WTC11 (cell line): ENCODE data around the gene NOC2L. TPM values are rescaled to one million over a fixed set of nuclear protein-coding genes. Genes with fewer than 3 reads are reported as not detected.

Experiments used
- ATAC-seq: fragments of 200-7000 bp; cut with Tn5 transposase; 2 replicates; pipeline ENCODE4 v1.10.0; 2021; ENCODE audit warnings: mild to moderate bottlenecking, moderate library complexity
- CTCF ChIA-PET: fragments of 300-600 bp; sonication (Branson Sonifier 250); formaldehyde crosslinking; loops from one replicate; lab custom pipeline; 2021; ENCODE audit warnings: antibody characterized with exemption; lab: Charles Lee
- POLR2A ChIA-PET: fragments of 350-600 bp; sonication (Branson Sonifier 250); formaldehyde crosslinking; loops from one replicate; lab custom pipeline; 2021; ENCODE audit warnings: antibody characterized with exemption; lab: Charles Lee
- DNase-seq: peaks from one replicate; pipeline ENCODE4 v3.0.0; 2021; ENCODE audit warnings: low spot score
- H3K27ac Mint-ChIP-seq: 2 replicates; pipeline ENCODE4 v1.8.0; 2021; ENCODE audit warnings: mixed read lengths
- H3K27me3 Mint-ChIP-seq: 2 replicates; pipeline ENCODE4 v1.8.0; 2021; ENCODE audit warnings: low read depth, mild to moderate bottlenecking, moderate library complexity, mixed read lengths
- H3K36me3 Mint-ChIP-seq: 2 replicates; pipeline ENCODE4 v1.8.0; 2021; ENCODE audit warnings: mixed read lengths
- H3K4me1 Mint-ChIP-seq: 2 replicates; pipeline ENCODE4 v1.8.0; 2022; ENCODE audit warnings: mixed read lengths
- H3K4me3 Mint-ChIP-seq: 2 replicates; pipeline ENCODE4 v1.8.0; 2021; ENCODE audit warnings: mild to moderate bottlenecking, moderate library complexity, mixed read lengths
- H3K9me3 Mint-ChIP-seq: 2 replicates; pipeline ENCODE4 v1.8.0; 2021; ENCODE audit warnings: mixed read lengths
- ATF1 ChIP-seq: sonication (generic); formaldehyde crosslinking; IDR thresholded peaks from 2 replicates; pipeline ENCODE4 v1.8.1; 2023; ENCODE audit warnings: mild to moderate bottlenecking, moderate library complexity, missing genetic modification reagents
- ATF2 ChIP-seq: sonication (generic); formaldehyde crosslinking; IDR thresholded peaks from 2 replicates; pipeline ENCODE4 v1.8.1; 2022; ENCODE audit warnings: low read depth, missing genetic modification reagents, borderline replicate concordance
- ATF3 ChIP-seq: sonication (generic); formaldehyde crosslinking; conservative IDR thresholded peaks from 2 replicates; pipeline ENCODE4 v1.8.1; 2022; ENCODE audit warnings: mild to moderate bottlenecking, missing genetic modification reagents
- CBFB ChIP-seq: sonication (generic); formaldehyde crosslinking; IDR thresholded peaks from 2 replicates; pipeline ENCODE4 v1.8.1; 2022; ENCODE audit warnings: mild to moderate bottlenecking, low read depth, missing genetic modification reagents
- CREB1 ChIP-seq: sonication (generic); formaldehyde crosslinking; IDR thresholded peaks from 2 replicates; pipeline ENCODE4 v1.8.0; 2023; ENCODE audit warnings: mild to moderate bottlenecking, missing genetic modification reagents
- CREM ChIP-seq: sonication (generic); formaldehyde crosslinking; IDR thresholded peaks from 2 replicates; pipeline ENCODE4 v1.8.1; 2022; ENCODE audit warnings: mild to moderate bottlenecking, missing genetic modification reagents, moderate library complexity
- IRF1 ChIP-seq: sonication (generic); formaldehyde crosslinking; IDR thresholded peaks from 2 replicates; pipeline ENCODE4 v1.8.0; 2023; ENCODE audit warnings: missing genetic modification reagents
- MXD4 ChIP-seq: fragments of 250-450 bp; sonication (Bioruptor Pico); IDR thresholded peaks from 2 replicates; pipeline ENCODE4 v1.8.0; 2021; ENCODE audit warnings: mild to moderate bottlenecking, moderate library complexity, borderline replicate concordance
- MYBL2 ChIP-seq: sonication (generic); formaldehyde crosslinking; IDR thresholded peaks from 2 replicates; pipeline ENCODE4 v1.8.1; 2023; ENCODE audit warnings: mild to moderate bottlenecking, moderate library complexity, missing genetic modification reagents
- NR1H2 ChIP-seq: sonication (generic); formaldehyde crosslinking; IDR thresholded peaks from 2 replicates; pipeline ENCODE4 v1.9.0; 2021; ENCODE audit warnings: mild to moderate bottlenecking, moderate library complexity, missing genetic modification reagents
- SMAD4 ChIP-seq: sonication (generic); formaldehyde crosslinking; IDR thresholded peaks from 2 replicates; pipeline ENCODE4 v1.8.0; 2022; ENCODE audit warnings: mild to moderate bottlenecking, missing genetic modification reagents
- TCF7 ChIP-seq: sonication (generic); formaldehyde crosslinking; IDR thresholded peaks from 2 replicates; pipeline ENCODE4 v1.8.0; 2022; ENCODE audit warnings: mild to moderate bottlenecking, low read depth, missing genetic modification reagents, moderate library complexity
- ZNF121 ChIP-seq: sonication (generic); formaldehyde crosslinking; IDR thresholded peaks from 2 replicates; pipeline ENCODE4 v1.8.0; 2023; ENCODE audit warnings: missing genetic modification reagents
- ZNF423 ChIP-seq: fragments of 250-450 bp; sonication (Bioruptor Pico); IDR thresholded peaks from 2 replicates; pipeline ENCODE4 v2.1.2; 2022; ENCODE audit warnings: mild to moderate bottlenecking, moderate library complexity
- total RNA-seq: library from RNA; stranded (reverse); gene quantifications from 3 replicates; pipeline ENCODE4 v1.2.3, GENCODE V29; 2021
- TF ChIP-seq, protein P1 (sequence below): fragments of 250-450 bp; sonication (Bioruptor Pico); IDR thresholded peaks from 2 replicates; pipeline ENCODE4 v1.9.0; 2021; ENCODE audit warnings: mild to moderate bottlenecking
- TF ChIP-seq, protein P2 (sequence below): sonication (generic); formaldehyde crosslinking; IDR thresholded peaks from 2 replicates; pipeline ENCODE4 v1.8.1; 2023; ENCODE audit warnings: mild to moderate bottlenecking, missing genetic modification reagents, borderline replicate concordance
- TF ChIP-seq, protein P3 (sequence below): sonication (generic); formaldehyde crosslinking; IDR thresholded peaks from 2 replicates; pipeline ENCODE4 v1.8.1; 2022; ENCODE audit warnings: low read depth, mild to moderate bottlenecking, moderate library complexity, missing genetic modification reagents, borderline replicate concordance
- TF ChIP-seq, protein P4 (sequence below): sonication (generic); formaldehyde crosslinking; IDR thresholded peaks from 2 replicates; pipeline ENCODE4 v1.8.0; 2022; ENCODE audit warnings: mild to moderate bottlenecking, missing genetic modification reagents
- TF ChIP-seq, protein P5 (sequence below): sonication (generic); formaldehyde crosslinking; IDR thresholded peaks from 2 replicates; pipeline ENCODE4 v1.8.1; 2023; ENCODE audit warnings: mild to moderate bottlenecking, missing genetic modification reagents, moderate library complexity
- TF ChIP-seq, protein P6 (sequence below): sonication (generic); formaldehyde crosslinking; IDR thresholded peaks from 2 replicates; pipeline ENCODE4 v1.8.1; 2023; ENCODE audit warnings: mild to moderate bottlenecking, moderate library complexity, missing genetic modification reagents

The NOC2L gene
- total RNA-seq, 1 experiment from 2014 or later: 182 TPM

DNA sequence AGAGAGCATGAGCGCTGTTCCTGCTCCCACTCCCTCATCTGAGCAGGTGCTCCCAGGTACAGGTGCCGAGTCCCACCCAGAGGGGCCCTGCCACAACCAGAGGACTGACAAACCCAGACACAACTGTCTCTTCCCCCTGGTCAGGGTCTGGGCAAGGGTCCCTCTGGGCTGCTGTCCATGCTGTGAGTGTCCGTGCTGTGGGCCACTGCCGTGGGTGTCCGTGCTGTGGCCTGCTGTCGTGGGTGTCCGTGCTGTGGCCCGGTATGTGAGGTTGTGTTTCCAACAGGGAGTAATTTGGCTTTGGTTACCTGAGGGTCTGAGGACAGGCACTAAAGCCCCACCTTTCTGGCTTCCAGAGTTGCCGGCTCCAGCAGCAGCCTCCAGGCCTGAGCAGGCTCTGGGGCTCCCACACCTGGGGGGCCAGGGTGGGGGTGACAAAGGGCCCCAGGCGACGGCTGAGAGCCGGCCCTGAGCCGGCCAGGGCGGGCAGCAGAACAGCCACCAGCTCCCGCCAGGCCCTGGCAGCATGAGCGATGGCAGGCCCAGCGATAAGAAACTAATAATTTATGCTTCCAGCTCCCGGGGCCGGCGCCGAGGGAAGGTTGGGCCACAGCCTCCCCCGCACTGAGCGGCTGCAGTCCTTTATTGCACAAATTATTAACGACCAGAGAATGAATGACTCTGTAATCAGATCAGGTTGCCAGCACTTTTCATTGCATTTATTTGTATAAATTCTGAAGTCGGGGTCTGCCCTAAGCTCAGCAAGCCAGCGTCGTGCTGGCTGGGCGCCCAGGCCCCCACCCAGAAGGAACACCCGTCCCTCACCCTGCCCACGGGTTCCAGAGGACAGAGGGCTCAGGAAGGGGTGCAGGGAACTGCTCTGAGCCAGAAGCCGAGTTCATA lies 42.6 kb downstream of the NOC2L start (continued):
- TF ChIP-seq, protein P1, sequence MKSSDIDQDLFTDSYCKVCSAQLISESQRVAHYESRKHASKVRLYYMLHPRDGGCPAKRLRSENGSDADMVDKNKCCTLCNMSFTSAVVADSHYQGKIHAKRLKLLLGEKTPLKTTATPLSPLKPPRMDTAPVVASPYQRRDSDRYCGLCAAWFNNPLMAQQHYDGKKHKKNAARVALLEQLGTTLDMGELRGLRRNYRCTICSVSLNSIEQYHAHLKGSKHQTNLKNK (CRISPR knock-in tag): no peak
- TF ChIP-seq, protein P2, sequence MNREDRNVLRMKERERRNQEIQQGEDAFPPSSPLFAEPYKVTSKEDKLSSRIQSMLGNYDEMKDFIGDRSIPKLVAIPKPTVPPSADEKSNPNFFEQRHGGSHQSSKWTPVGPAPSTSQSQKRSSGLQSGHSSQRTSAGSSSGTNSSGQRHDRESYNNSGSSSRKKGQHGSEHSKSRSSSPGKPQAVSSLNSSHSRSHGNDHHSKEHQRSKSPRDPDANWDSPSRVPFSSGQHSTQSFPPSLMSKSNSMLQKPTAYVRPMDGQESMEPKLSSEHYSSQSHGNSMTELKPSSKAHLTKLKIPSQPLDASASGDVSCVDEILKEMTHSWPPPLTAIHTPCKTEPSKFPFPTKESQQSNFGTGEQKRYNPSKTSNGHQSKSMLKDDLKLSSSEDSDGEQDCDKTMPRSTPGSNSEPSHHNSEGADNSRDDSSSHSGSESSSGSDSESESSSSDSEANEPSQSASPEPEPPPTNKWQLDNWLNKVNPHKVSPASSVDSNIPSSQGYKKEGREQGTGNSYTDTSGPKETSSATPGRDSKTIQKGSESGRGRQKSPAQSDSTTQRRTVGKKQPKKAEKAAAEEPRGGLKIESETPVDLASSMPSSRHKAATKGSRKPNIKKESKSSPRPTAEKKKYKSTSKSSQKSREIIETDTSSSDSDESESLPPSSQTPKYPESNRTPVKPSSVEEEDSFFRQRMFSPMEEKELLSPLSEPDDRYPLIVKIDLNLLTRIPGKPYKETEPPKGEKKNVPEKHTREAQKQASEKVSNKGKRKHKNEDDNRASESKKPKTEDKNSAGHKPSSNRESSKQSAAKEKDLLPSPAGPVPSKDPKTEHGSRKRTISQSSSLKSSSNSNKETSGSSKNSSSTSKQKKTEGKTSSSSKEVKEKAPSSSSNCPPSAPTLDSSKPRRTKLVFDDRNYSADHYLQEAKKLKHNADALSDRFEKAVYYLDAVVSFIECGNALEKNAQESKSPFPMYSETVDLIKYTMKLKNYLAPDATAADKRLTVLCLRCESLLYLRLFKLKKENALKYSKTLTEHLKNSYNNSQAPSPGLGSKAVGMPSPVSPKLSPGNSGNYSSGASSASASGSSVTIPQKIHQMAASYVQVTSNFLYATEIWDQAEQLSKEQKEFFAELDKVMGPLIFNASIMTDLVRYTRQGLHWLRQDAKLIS (CRISPR knock-in tag): no peak
- TF ChIP-seq SMAD4 (CRISPR knock-in tag) (no peak), MXD4 (no peak), ATF2 (CRISPR knock-in tag) (no peak)
- TF ChIP-seq, protein P3, sequence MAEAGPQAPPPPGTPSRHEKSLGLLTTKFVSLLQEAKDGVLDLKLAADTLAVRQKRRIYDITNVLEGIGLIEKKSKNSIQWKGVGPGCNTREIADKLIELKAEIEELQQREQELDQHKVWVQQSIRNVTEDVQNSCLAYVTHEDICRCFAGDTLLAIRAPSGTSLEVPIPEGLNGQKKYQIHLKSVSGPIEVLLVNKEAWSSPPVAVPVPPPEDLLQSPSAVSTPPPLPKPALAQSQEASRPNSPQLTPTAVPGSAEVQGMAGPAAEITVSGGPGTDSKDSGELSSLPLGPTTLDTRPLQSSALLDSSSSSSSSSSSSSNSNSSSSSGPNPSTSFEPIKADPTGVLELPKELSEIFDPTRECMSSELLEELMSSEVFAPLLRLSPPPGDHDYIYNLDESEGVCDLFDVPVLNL (CRISPR knock-in tag): no peak

- ChIA-PET POLR2A (interaction anchor here (0.7 kb wide), 1 partner anchor 27 kb away, joined by 3 read pairs; no protein-coding TSS in a partner anchor), CTCF (interaction anchor here (1.3 kb wide), 1 partner anchor 11 kb away, joined by 3 read pairs; no protein-coding TSS in a partner anchor)
- no peaks in the 10 kb centered on the region for H3K36me3 Mint-ChIP-seq
- DNase-seq (no peak), ATAC-seq (no peak)
- H3K27me3 Mint-ChIP-seq: peaks cover 81% of the 10 kb centered on the region
- peaks cover 3% of the 10 kb centered on the region for H3K4me1 Mint-ChIP-seq
- no peak overlapping the region for H3K27ac Mint-ChIP-seq
- no peaks in the 10 kb centered on the region for H3K9me3 Mint-ChIP-seq
- H3K4me3 Mint-ChIP-seq: no peak overlapping the region
- TF ChIP-seq, protein P4, sequence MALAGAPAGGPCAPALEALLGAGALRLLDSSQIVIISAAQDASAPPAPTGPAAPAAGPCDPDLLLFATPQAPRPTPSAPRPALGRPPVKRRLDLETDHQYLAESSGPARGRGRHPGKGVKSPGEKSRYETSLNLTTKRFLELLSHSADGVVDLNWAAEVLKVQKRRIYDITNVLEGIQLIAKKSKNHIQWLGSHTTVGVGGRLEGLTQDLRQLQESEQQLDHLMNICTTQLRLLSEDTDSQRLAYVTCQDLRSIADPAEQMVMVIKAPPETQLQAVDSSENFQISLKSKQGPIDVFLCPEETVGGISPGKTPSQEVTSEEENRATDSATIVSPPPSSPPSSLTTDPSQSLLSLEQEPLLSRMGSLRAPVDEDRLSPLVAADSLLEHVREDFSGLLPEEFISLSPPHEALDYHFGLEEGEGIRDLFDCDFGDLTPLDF (CRISPR knock-in tag): no peak
- TF ChIP-seq MYBL2 (CRISPR knock-in tag) (no peak), ATF3 (CRISPR knock-in tag) (no peak), CREM (CRISPR knock-in tag) (no peak), CREB1 (no peak), ZNF423 (CRISPR knock-in tag) (no peak), CBFB (no peak), NR1H2 (CRISPR knock-in tag) (no peak), ZNF121 (CRISPR knock-in tag) (no peak), TCF7 (CRISPR knock-in tag) (no peak), IRF1 (CRISPR knock-in tag) (no peak), ATF1 (CRISPR knock-in tag) (no peak)
- TF ChIP-seq, protein P5, sequence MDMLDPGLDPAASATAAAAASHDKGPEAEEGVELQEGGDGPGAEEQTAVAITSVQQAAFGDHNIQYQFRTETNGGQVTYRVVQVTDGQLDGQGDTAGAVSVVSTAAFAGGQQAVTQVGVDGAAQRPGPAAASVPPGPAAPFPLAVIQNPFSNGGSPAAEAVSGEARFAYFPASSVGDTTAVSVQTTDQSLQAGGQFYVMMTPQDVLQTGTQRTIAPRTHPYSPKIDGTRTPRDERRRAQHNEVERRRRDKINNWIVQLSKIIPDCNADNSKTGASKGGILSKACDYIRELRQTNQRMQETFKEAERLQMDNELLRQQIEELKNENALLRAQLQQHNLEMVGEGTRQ (CRISPR knock-in tag): no peak
- TF ChIP-seq, protein P6, sequence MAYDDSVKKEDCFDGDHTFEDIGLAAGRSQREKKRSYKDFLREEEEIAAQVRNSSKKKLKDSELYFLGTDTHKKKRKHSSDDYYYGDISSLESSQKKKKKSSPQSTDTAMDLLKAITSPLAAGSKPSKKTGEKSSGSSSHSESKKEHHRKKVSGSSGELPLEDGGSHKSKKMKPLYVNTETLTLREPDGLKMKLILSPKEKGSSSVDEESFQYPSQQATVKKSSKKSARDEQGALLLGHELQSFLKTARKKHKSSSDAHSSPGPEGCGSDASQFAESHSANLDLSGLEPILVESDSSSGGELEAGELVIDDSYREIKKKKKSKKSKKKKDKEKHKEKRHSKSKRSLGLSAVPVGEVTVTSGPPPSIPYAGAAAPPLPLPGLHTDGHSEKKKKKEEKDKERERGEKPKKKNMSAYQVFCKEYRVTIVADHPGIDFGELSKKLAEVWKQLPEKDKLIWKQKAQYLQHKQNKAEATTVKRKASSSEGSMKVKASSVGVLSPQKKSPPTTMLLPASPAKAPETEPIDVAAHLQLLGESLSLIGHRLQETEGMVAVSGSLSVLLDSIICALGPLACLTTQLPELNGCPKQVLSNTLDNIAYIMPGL (CRISPR knock-in tag): no peak
Measured at GRCh38 chr1:915295-916172, 43.5 kb downstream of the NOC2L start.
